Measurements from ENCODE around the gene MFSD12.
A peak's percentile ranks its signal among the peaks of the same experiment; 100 is the strongest.

Gene MFSD12

DNA sequence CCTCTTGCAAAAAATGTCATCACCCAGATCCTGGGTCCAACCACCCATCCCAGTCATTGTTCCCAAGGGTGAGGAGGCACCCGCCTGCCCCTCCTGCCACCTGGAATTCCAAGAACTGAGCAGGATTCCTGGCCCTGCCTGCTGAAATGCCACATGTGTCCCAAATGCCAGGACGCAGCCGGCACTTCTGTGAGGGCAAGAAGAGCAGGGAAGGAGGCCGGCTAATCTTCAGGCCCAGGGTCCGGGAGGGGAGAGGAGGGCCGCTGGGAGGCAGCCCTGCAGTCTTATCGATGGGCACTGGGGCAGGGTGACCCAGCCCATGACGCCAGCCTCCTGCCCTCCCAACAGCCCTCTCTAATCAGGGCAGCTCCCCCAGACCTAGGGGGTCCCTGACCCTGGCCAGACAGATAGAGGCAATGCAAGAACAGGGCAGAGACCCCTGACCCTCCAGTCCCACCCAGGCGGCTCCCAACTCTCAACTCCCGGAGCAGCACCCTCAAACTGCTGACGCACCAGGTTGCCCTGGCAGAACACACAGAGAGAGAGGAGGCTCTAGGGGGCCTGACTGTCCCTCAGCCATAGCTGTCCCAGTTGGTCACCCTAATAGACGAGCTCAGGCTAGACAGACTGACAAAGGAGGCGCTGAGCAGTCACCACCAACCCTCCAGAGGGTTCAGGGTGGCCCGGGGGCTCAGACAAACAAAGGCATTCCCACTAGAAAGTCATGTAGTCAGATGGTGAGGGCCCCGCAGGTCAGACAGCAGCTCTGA is 1.5 kb downstream of the MFSD12 start:
- DNase-seq = no peak

DNA sequence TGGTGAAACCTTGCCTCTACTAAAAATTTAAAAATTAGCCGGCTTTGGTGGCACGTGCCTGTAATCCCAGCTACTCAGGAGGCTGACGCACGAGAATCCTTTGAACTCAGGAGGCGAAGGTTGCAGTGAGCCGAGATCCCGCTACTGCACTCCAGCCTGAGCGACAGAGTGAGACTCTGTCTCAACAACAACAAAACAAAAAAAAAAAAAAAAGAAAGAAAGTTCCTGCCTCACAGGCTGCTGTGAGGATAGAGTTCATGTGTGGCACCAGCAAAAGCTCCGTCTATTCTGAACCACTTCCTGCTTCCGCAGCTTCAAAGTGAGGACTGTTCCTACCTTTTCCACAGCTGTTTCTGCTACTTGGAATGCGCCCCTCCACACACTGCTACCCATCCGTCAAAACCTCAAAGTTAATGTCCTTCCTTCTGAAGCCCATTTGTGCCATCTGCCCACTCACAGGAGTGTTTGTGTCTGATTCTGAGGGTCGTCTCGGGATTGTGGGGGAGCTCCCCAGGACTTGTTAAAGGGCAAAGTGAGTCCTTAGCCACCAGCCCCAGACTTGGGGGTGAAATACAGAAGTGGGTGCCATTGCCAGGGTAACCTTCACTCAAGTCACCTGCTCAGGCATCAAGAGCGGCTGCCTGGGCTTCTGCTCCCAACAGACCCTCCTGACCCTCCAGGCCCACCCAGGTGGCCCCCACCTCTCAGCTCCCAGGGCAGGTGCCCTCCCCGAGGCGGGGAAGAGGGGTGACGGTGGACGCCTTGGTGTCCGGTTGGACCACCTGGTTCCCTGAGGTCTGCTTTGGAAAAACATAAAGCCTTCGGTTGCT is 2.9 kb downstream of the MFSD12 start:
- DNase-seq = no peak

DNA sequence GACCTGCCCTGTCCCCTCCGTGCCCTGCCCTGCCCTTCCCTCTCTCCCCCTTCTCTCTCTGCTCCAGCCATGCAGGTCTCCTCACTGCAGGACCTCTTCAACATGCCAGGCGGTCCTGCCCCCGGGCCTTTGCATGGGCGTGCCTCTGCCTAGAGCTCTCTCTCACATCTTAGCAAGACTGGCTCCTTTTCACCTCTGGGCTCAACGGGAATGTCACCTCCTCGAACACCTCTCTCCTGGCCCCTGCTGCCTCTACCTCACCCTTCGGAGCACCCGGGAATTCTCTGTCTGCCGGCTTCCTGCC is 5.6 kb downstream of the MFSD12 start:
- no peak for DNase-seq

DNA sequence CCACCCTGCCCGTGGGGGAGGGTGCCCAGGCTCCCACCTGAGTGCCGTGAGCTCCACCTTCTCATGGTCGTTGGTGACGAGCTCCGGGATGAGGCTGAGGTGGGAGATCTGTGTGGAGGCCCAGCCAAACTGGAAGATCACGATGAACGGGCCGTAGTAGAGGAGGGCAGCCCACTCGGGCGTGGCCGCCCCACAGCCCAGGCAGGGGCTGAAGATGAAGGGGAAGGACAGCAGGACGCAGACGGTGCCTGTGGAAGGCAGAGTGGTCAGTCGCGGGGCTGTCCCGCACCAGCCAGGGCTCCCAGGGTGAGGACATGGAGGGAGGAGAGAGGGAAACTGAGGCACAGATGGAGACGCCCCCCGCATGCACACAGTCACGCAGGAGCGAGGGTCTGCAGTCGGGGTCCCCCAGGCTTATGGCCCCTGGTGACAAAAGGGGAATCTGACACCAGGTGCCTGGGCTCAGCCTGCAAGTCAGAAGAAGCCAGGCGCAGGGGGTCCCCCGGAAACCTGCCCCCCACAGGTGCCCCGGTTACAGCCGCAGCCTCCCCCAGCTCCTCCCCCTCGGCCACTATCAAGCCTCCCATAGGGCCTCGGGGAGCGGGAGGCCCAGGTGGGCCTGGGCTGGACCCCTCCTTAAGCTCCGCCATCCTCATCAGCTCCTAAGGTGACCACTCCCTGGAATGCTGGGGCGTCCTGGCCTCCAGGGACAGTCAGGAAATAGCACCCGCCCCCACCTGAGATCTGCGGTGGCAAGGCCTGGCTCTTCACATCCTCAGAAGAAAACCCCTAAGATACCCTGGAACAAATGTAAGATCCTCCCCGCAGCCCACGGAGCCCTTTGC is 6.2 kb downstream of the MFSD12 start:
- DNase-seq = no peak

DNA sequence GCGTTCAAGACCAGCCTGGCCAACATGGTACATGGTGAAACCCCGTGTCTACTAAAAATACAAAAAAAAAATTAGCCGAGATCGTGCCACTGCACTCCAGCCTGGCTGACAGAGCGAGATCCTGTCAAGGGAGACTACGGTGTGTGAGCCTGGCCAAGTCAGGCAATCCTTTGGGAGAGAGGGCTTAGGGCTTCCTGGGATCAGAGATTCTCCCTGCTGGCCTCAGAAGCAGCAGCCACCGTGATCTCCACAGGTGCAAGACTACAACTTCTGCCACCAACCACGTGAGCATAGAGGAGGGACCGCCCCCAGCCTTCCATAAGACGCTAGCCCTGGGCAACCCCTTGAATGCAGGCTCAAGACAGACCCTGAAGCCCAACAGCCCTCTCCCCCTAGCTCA is 7.6 kb downstream of the MFSD12 start:
- no peak for DNase-seq

GRCh38 chr19:3548606-3549005 is 8.8 kb downstream of the MFSD12 start:
- no peak for DNase-seq

DNA sequence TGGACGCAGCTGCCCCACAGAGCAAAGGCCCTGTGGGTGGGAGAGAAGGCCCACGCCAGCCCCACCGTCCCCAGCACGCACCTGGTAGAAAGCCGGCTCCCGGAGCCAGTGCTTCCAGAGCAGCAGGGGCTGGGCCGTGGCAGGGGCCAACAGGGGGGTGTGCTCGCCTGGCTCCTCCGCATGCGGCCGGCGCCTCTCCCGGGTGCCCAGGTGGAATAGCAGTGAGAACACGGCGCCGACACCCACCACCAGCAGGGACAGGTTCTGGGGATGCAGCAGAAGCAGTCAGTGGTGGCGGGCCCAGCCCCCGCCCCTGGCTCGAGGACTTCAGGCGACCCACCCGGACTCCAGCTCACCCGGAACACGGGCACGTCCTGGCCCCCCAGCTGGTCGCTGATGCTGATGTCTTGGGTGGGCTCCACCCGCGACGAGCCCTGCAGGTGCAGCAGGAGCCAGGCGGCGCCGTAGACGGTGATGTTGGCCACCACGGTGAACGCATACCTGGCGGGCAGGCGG is 9.6 kb downstream of the MFSD12 start:
- DNase-seq = no peak

- no peak for DNase-seq
These were observed 10.1 kb downstream of the MFSD12 start for GRCh38 chr19:3547301-3547731.

DNA sequence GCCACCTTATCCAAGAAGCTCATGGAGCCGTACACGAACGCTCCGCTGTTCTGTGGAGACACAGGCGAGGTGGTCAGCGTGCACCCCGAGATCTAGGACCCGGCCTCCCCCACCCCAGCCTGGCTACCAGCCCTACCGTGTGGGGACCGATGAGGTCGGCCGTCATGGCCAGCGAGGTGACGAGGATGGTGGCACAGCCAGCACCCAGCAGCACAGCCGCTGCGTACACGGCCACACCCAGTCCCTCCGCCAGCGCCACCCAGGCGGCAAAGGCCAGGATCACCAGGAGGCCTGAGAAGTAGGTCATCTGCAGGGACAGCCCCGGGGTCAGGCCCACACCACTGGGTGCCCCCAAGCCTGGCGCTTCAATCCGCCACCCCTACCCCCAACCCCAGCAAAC is 11.3 kb downstream of the MFSD12 start:
- no peak for DNase-seq

- DNase-seq = no peak
These were observed 11.7 kb downstream of the MFSD12 start for GRCh38 chr19:3545669-3546034.

GRCh38 chr19:3544742-3545668 is 12.4 kb downstream of the MFSD12 start:
- DNase-seq = peak; percentile 35

- no peak for DNase-seq
These were observed 13.4 kb downstream of the MFSD12 start for GRCh38 chr19:3544058-3544376.

DNA sequence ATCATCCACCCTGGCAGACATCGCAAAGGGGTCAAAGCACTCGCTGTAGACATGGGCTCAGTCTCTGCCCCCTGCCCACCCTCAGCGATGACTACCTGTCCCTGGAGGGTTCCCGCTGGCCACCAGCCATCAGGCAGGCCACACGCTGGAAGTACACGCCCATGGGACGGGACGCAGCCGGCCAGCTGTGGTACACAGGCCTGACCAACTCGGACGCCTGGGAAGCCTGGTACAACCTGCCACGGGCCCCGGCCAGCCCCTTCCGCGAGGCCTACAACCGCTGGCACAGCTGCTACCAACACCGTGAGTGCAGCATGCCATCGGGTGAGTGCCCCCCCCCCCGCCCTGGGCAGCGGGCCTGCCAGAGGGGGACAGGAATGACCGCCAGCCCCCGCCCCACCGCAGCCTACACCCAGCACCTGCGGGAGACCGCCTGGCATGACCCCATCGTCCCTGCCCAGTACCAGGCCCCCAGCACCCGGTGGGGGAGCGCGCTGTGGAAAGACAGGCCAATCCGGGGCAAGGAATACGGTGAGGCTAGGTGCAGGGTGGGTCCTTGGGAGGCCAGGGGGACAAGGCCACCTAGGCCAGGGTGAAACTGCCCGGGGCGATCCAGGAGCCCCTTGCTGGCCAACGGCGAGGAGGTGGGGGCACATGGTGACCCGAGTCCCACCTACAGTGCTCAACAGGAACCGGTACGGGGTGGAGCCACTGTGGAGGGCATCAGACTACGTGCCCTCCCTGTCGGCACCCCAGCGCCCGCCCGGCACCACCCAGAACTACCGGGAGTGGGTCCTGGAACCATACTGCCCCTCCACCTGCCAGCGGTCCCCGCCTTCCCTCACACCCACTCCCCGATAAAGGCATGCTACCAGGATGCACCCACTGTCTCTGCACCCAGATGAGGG is 14.0 kb downstream of the MFSD12 start:
- no peak for DNase-seq

DNA sequence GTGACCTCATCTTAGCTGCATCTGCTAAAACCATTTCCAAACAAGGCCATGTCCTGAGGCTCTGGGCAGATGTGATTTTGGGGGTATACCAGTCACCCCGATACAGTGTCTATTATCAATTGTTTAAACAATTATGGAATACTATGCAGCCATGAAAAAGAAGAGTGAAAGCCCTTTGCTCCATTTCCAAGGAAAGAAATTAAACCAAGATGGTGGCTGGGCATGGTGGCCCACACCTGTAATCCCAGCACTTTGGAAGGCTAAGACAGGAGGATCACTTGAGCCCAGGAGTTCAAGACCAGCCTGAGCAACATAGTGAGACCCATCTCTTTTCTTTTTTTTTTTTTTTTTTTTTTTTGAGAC is 17.6 kb downstream of the MFSD12 start:
- no peak for DNase-seq

- no peak for DNase-seq
These were observed 18.2 kb downstream of the MFSD12 start, which contains the start of gene TEKTIP1 for GRCh38 chr19:3538965-3539755. Gene TEKTIP1 (plus strand): TSS chr19:3539174. CDS start chr19:3539178, 4 bp downstream.

- no peak for DNase-seq
These were observed 19.0 kb downstream of the MFSD12 start for GRCh38 chr19:3538258-3538929.

- DNase-seq = no peak
These were observed 19.7 kb downstream of the MFSD12 start for GRCh38 chr19:3537438-3538240.

DNA sequence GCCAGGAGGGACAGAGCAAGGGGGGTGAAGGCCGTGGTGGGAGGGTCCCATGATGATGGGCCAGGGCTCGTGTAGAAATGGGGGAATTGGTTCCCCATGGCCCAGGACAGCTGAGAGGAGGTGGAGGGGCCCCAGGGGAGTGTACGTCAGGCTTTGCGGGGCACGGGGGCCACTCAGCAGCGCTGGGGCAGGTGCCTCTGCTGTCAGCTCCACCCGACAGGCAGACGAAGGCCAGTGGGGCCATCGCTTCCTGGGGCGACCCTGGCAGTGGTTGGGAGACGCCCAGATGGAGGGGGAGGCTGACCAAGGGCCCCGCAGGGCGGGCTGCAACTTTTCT is 20.3 kb downstream of the MFSD12 start:
- DNase-seq = no peak

Data from fibroblast of skin of right biceps (primary cell).